ENCODE results near the gene ARFGAP1.
"Not testable (repeated sequence)": the region's sequence is repeated elsewhere in the genome, so short reads cannot be mapped to it uniquely, and the experiment has no call there.

ARFGAP1 gene

GRCh38 chr20:63303095-63303666 lies 30.6 kb downstream of the ARFGAP1 start:
- no peak for ATAC-seq (ENCODE audit: low read depth)
- peaks cover 3% of the 10 kb centered on the region for H3K9me3 Mint-ChIP-seq

GRCh38 chr20:63305393-63305792 lies 32.8 kb downstream of the ARFGAP1 start:
- ATAC-seq (ENCODE audit: low read depth) = no peak
- H3K9me3 Mint-ChIP-seq = peaks cover 3% of the 10 kb centered on the region
- peaks cover 2% of the 10 kb centered on the region for H3K36me3 Mint-ChIP-seq
- no peak overlapping the region for H3K27ac Mint-ChIP-seq
- H3K4me1 Mint-ChIP-seq = no peaks in the 10 kb centered on the region
- peaks cover 9% of the 10 kb centered on the region for H3K27me3 Mint-ChIP-seq
- no peak overlapping the region for H3K4me3 Mint-ChIP-seq
- no peak for DNase-seq (ENCODE audit: low spot score in 2 of 2)

More at GRCh38 chr20:63303095-63303666, 30.6 kb downstream of the ARFGAP1 start:
- Mint-ChIP-seq H3K27ac (no peak overlapping the region), H3K4me1 (no peaks in the 10 kb centered on the region), H3K36me3 (peaks cover 2% of the 10 kb centered on the region), H3K4me3 (no peak overlapping the region), H3K27me3 (peaks cover 11% of the 10 kb centered on the region)
- no peak for DNase-seq (ENCODE audit: low spot score in 2 of 2)

GRCh38 chr20:63305933-63306672 lies 33.5 kb downstream of the ARFGAP1 start:
- not testable (repeated sequence) for DNase-seq (ENCODE audit: low spot score in 2 of 2); H3K36me3 Mint-ChIP-seq; H3K4me3 Mint-ChIP-seq; H3K9me3 Mint-ChIP-seq; H3K27ac Mint-ChIP-seq; ATAC-seq (ENCODE audit: low read depth); H3K4me1 Mint-ChIP-seq
- H3K27me3 Mint-ChIP-seq = peaks cover 10% of the 10 kb centered on the region

GRCh38 chr20:63306673-63307537 lies 34.3 kb downstream of the ARFGAP1 start:
- DNase-seq (ENCODE audit: low spot score in 2 of 2) = no peak
- H3K27ac Mint-ChIP-seq = no peak overlapping the region
- H3K4me1 Mint-ChIP-seq = no peaks in the 10 kb centered on the region
- ATAC-seq (ENCODE audit: low read depth) = no peak
- H3K4me3 Mint-ChIP-seq = no peak overlapping the region
- peaks cover 2% of the 10 kb centered on the region for H3K36me3 Mint-ChIP-seq
- peaks cover 7% of the 10 kb centered on the region for H3K27me3 Mint-ChIP-seq
- no peaks in the 10 kb centered on the region for H3K9me3 Mint-ChIP-seq

- DNase-seq (ENCODE audit: low spot score in 2 of 2) (no peak), ATAC-seq (ENCODE audit: low read depth) (no peak)
- H3K9me3 Mint-ChIP-seq = no peaks in the 10 kb centered on the region
- H3K4me3 Mint-ChIP-seq = no peak overlapping the region
- no peak overlapping the region for H3K27ac Mint-ChIP-seq
- peaks cover 5% of the 10 kb centered on the region for H3K27me3 Mint-ChIP-seq
- peaks cover 1% of the 10 kb centered on the region for H3K36me3 Mint-ChIP-seq
- no peaks in the 10 kb centered on the region for H3K4me1 Mint-ChIP-seq
These were observed 35.1 kb downstream of the ARFGAP1 start for GRCh38 chr20:63307538-63308217.

GRCh38 chr20:63308218-63308911 lies 35.8 kb downstream of the ARFGAP1 start:
- Mint-ChIP-seq H3K27ac (no peak overlapping the region), H3K9me3 (no peaks in the 10 kb centered on the region), H3K4me3 (no peak overlapping the region), H3K4me1 (no peaks in the 10 kb centered on the region), H3K27me3 (peaks cover 5% of the 10 kb centered on the region), H3K36me3 (no peaks in the 10 kb centered on the region)
- ATAC-seq (ENCODE audit: low read depth) (no peak), DNase-seq (ENCODE audit: low spot score in 2 of 2) (no peak)

- no peak overlapping the region for H3K27ac Mint-ChIP-seq
- no peaks in the 10 kb centered on the region for H3K36me3 Mint-ChIP-seq
- ATAC-seq (ENCODE audit: low read depth) (no peak), DNase-seq (ENCODE audit: low spot score in 2 of 2) (no peak)
- peaks cover 5% of the 10 kb centered on the region for H3K27me3 Mint-ChIP-seq
- no peak overlapping the region for H3K4me3 Mint-ChIP-seq
- no peaks in the 10 kb centered on the region for H3K4me1 Mint-ChIP-seq
- no peaks in the 10 kb centered on the region for H3K9me3 Mint-ChIP-seq
These were observed 36.9 kb downstream of the ARFGAP1 start for GRCh38 chr20:63309261-63310071.

- H3K27ac Mint-ChIP-seq = no peak overlapping the region
- DNase-seq (ENCODE audit: low spot score in 2 of 2) (no peak), ATAC-seq (ENCODE audit: low read depth) (no peak)
- no peak overlapping the region for H3K4me3 Mint-ChIP-seq
- H3K36me3 Mint-ChIP-seq = no peaks in the 10 kb centered on the region
- no peaks in the 10 kb centered on the region for H3K9me3 Mint-ChIP-seq
- H3K4me1 Mint-ChIP-seq = no peaks in the 10 kb centered on the region
- peaks cover 8% of the 10 kb centered on the region for H3K27me3 Mint-ChIP-seq
These were observed 37.8 kb downstream of the ARFGAP1 start for GRCh38 chr20:63310265-63310991.

GRCh38 chr20:63311186-63311832 lies 38.7 kb downstream of the ARFGAP1 start:
- peaks cover 8% of the 10 kb centered on the region for H3K27me3 Mint-ChIP-seq
- H3K4me3 Mint-ChIP-seq = no peak overlapping the region
- DNase-seq (ENCODE audit: low spot score in 2 of 2) = no peak
- no peaks in the 10 kb centered on the region for H3K4me1 Mint-ChIP-seq
- H3K9me3 Mint-ChIP-seq = no peaks in the 10 kb centered on the region
- no peak overlapping the region for H3K27ac Mint-ChIP-seq
- no peaks in the 10 kb centered on the region for H3K36me3 Mint-ChIP-seq
- ATAC-seq (ENCODE audit: low read depth) = no peak

GRCh38 chr20:63311833-63312243 lies 39.2 kb downstream of the ARFGAP1 start:
- no peak overlapping the region for H3K4me3 Mint-ChIP-seq
- H3K27ac Mint-ChIP-seq = no peak overlapping the region
- H3K36me3 Mint-ChIP-seq = no peaks in the 10 kb centered on the region
- DNase-seq (ENCODE audit: low spot score in 2 of 2) = no peak
- peaks cover 8% of the 10 kb centered on the region for H3K27me3 Mint-ChIP-seq
- no peaks in the 10 kb centered on the region for H3K9me3 Mint-ChIP-seq
- no peaks in the 10 kb centered on the region for H3K4me1 Mint-ChIP-seq
- ATAC-seq (ENCODE audit: low read depth) = no peak

- no peaks in the 10 kb centered on the region for H3K4me1 Mint-ChIP-seq
- ATAC-seq (ENCODE audit: low read depth) = no peak
- no peak overlapping the region for H3K27ac Mint-ChIP-seq
- no peaks in the 10 kb centered on the region for H3K36me3 Mint-ChIP-seq
- no peak overlapping the region for H3K4me3 Mint-ChIP-seq
- H3K9me3 Mint-ChIP-seq = no peaks in the 10 kb centered on the region
- peaks cover 8% of the 10 kb centered on the region for H3K27me3 Mint-ChIP-seq
- no peak for DNase-seq (ENCODE audit: low spot score in 2 of 2)
These were observed 39.7 kb downstream of the ARFGAP1 start for GRCh38 chr20:63312273-63312672.
